ENCODE measurements around the gene TUBB6. TPM values are rescaled to one million over a fixed set of nuclear protein-coding genes. Genes with fewer than 3 reads are reported as not detected.

The TUBB6 gene
- total and polyA plus RNA-seq, 2 donors (not counting 3 experiments of a cell fraction or from before 2014, with no cell fraction given) = 440 to 747 TPM

DNA sequence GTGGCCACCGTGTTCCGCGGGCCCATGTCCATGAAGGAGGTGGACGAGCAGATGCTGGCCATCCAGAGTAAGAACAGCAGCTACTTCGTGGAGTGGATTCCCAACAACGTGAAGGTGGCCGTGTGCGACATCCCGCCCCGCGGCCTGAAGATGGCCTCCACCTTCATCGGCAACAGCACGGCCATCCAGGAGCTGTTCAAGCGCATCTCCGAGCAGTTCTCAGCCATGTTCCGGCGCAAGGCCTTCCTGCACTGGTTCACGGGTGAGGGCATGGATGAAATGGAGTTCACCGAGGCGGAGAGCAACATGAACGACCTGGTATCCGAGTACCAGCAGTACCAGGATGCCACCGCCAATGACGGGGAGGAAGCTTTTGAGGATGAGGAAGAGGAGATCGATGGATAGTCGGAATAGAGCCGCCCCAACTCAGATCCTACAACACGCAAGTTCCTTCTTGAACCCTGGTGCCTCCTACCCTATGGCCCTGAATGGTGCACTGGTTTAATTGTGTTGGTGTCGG is 17.7 kb downstream of the TUBB6 start:
- H3K4me1 ChIP-seq (ENCODE audit: control insufficient read depth, extremely low read depth, insufficient read depth, low read length) = no peaks in the 10 kb centered on the region
- TF ChIP-seq POLR2AphosphoS5 (IDR thresholded peaks at IDR 0.05; ENCODE audit: insufficient read depth, low read depth, low read length) (no peak), POLR2A (IDR thresholded peaks at IDR 0.05; ENCODE audit: low read depth, low read length) (no peak), FOS (IDR thresholded peaks at IDR 0.05; ENCODE audit: borderline replicate concordance, insufficient read depth, low read length) (no peak), EZH2 (IDR thresholded peaks at IDR 0.05; ENCODE audit: borderline replicate concordance, low read depth, low read length, severe bottlenecking) (no peak), JUN (IDR thresholded peaks at IDR 0.05; ENCODE audit: borderline replicate concordance, insufficient read depth, insufficient read length, low read depth) (no peak), MYC (IDR thresholded peaks at IDR 0.05; ENCODE audit: low read depth, low read length) (no peak), GATA2 (IDR thresholded peaks at IDR 0.05; ENCODE audit: insufficient read depth, insufficient read length, low read depth, low read length) (no peak)
- TF ChIP-seq, protein P1, sequence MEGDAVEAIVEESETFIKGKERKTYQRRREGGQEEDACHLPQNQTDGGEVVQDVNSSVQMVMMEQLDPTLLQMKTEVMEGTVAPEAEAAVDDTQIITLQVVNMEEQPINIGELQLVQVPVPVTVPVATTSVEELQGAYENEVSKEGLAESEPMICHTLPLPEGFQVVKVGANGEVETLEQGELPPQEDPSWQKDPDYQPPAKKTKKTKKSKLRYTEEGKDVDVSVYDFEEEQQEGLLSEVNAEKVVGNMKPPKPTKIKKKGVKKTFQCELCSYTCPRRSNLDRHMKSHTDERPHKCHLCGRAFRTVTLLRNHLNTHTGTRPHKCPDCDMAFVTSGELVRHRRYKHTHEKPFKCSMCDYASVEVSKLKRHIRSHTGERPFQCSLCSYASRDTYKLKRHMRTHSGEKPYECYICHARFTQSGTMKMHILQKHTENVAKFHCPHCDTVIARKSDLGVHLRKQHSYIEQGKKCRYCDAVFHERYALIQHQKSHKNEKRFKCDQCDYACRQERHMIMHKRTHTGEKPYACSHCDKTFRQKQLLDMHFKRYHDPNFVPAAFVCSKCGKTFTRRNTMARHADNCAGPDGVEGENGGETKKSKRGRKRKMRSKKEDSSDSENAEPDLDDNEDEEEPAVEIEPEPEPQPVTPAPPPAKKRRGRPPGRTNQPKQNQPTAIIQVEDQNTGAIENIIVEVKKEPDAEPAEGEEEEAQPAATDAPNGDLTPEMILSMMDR (IDR thresholded peaks at IDR 0.05; ENCODE audit: extremely low read depth in 1 of 2, insufficient read depth in 1 of 2, low read depth in 1 of 2, low read length in 2 of 2) = no peak
- TF ChIP-seq, protein P2, sequence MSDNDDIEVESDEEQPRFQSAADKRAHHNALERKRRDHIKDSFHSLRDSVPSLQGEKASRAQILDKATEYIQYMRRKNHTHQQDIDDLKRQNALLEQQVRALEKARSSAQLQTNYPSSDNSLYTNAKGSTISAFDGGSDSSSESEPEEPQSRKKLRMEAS (IDR thresholded peaks at IDR 0.05; ENCODE audit: insufficient read depth, insufficient read length) = no peak
- dilution Hi-C loops (cut with MboI; ENCODE audit: extremely low pct_ligation_motif_present, low sequenced_read_pairs) (no loop called here), intact Hi-C loops (cut with micrococcal nuclease) (no loop called here)
- no peak overlapping the region for H3K27ac ChIP-seq (ENCODE audit: insufficient read depth, low read depth, low read length)
- H3K36me3 ChIP-seq (ENCODE audit: control insufficient read depth in 2 of 2, extremely low read depth in 1 of 2, insufficient read depth in 2 of 2, low read length in 2 of 2) = peaks cover 21 to 27% of the 10 kb centered on the region in 2 experiments
- no peak overlapping the region for H3K9ac ChIP-seq (replicated peaks; ENCODE audit: extremely low read depth, insufficient read depth, low read length)
- no peak overlapping the region for H3K4me2 ChIP-seq (ENCODE audit: insufficient read depth, low read length)
- H3K9me3 ChIP-seq (replicated peaks; ENCODE audit: control insufficient read depth, insufficient read depth, low read length) = no peaks in the 10 kb centered on the region
- peaks cover 34% of the 10 kb centered on the region for H3K79me2 ChIP-seq (ENCODE audit: control insufficient read depth, insufficient read depth, low read length)
- peaks cover 5% of the 10 kb centered on the region for H4K20me1 ChIP-seq (replicated peaks; ENCODE audit: control insufficient read depth, extremely low read depth, insufficient read depth, low read length)
- H2AFZ ChIP-seq (ENCODE audit: low read depth, low read length) = no peak overlapping the region
- H3K9me1 ChIP-seq (replicated peaks; ENCODE audit: control insufficient read depth, extremely low read depth, insufficient read depth, low read length) = no peaks in the 10 kb centered on the region
- DNase-seq (ENCODE audit: low read depth, low spot score) (no peak), FAIRE-seq (no peak)
- CTCF ChIA-PET = interaction anchor here (0.9 kb wide), 1 partner anchor 54 kb away, joined by 3 read pairs; no protein-coding TSS in a partner anchor
- TSS peak; percentile 70 for BruUV-seq (replicated peaks)
- POLR2A ChIA-PET = no interaction called here
- H3K4me3 ChIP-seq (replicated peaks in 1 of 3; ENCODE audit: insufficient read depth in 1 of 3, low read depth in 1 of 3, low read length in 3 of 3) = no peak overlapping the region
- no peaks in the 10 kb centered on the region for H3K27me3 ChIP-seq (ENCODE audit: control insufficient read depth in 2 of 2, insufficient read depth in 2 of 2, low read length in 2 of 2)

All from endothelial cell of umbilical vein (primary cell).